ENCODE results near the gene HYKK. TPM values are rescaled to one million over a fixed set of nuclear protein-coding genes. Genes with fewer than 3 reads are reported as not detected.
A peak's percentile ranks its signal among the peaks of the same experiment; 100 is the strongest.

HYKK gene
- total and polyA plus RNA-seq, 9 of the 15 experiments (the other 6 are each of a cell fraction or from before 2014, with no cell fraction given): 1.9 to 6.1 (median 4.3) TPM

DNA sequence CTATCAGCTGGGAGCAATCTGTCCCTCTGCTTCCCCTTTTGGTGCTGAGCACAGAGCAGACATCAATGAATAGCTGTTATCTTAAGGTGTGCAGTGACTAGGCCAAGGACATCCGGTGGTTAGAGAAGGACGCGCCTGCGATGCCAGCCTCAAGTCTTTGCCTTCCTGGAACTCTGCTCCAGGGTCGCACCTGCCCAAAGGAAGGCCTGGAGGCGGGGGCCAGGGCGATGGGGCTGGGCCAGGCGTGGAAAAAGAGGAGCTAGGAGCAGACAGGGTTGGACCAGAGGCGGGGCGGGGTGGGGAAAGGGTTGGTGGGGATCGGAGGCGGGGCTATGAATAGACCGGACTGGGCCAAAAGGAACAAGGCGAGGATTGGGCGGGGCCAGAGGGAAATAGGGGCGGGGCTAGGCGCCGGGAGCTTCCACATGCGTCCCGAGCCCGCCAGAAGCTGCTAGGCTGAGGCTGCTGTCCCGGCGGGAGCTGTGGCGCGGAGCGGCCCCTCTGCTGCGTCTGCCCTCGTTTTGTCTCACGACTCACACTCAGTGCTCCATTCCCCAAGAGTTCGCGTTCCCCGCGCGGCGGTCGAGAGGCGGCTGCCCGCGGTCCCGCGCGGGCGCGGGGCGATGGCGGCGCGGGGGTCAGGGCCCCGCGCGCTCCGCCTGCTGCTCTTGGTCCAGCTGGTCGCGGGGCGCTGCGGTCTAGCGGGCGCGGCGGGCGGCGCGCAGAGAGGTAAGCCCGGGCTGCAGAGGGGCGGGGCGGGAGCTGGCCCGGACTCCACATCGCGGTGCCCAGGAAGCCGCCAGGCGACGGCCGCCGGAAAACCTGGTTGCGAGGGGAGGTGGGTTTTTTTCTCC lies 57.9 kb downstream of the HYKK start, which contains the start of gene CHRNA5 (continued):
- TF ChIP-seq CBX1 (IDR thresholded peaks at IDR 0.05; ENCODE audit: low read depth) (0 out of 2 replicates have a peak, but pooled peaks have one; percentile 61), EP300 (IDR thresholded peaks at IDR 0.05; ENCODE audit: low read length) (peak; percentile 46; the same call in 1 of the 2 replicates), CCNT2 (IDR thresholded peaks at IDR 0.05; ENCODE audit: borderline replicate concordance, extremely low read depth, insufficient read length, low read depth, low read length) (peak; percentile 50), RBBP5 (IDR thresholded peaks at IDR 0.05; ENCODE audit: borderline replicate concordance, insufficient read depth, low read length, poor library complexity, severe bottlenecking) (peak; percentile 6), SRSF3 (IDR thresholded peaks at IDR 0.05; ENCODE audit: insufficient read depth, low read length) (no peak), ETV1 (tag; conservative IDR thresholded peaks at IDR 0.05; ENCODE audit: low read depth) (peak; percentile 67), DACH1 (IDR thresholded peaks at IDR 0.05; ENCODE audit: partially characterized antibody) (peak; percentile 16), SOX6 (IDR thresholded peaks at IDR 0.05) (peak; percentile 60; the same call in 1 of the 2 replicates), ATF7 (IDR thresholded peaks at IDR 0.05) (peak; percentile 26), GTF2B (IDR thresholded peaks at IDR 0.05; ENCODE audit: extremely low read depth, insufficient read length) (no peak), FOXM1 (IDR thresholded peaks at IDR 0.05; ENCODE audit: low read depth) (peak; percentile 45; the same call in 1 of the 2 replicates), FOXM1 (CRISPR knock-in tag; IDR thresholded peaks at IDR 0.05; ENCODE audit: low read depth) (no peak), ZNF384 (IDR thresholded peaks at IDR 0.05; ENCODE audit: low read depth, low read length) (no peak), SUPT5H (IDR thresholded peaks at IDR 0.05) (peak; percentile 59), PHF8 (IDR thresholded peaks at IDR 0.05; ENCODE audit: borderline replicate concordance, low read length) (peak; percentile 66; the same call in 1 of the 2 replicates), RB1 (IDR thresholded peaks at IDR 0.05; ENCODE audit: low read depth) (peak; percentile 73)
- TF ChIP-seq, protein P1, sequence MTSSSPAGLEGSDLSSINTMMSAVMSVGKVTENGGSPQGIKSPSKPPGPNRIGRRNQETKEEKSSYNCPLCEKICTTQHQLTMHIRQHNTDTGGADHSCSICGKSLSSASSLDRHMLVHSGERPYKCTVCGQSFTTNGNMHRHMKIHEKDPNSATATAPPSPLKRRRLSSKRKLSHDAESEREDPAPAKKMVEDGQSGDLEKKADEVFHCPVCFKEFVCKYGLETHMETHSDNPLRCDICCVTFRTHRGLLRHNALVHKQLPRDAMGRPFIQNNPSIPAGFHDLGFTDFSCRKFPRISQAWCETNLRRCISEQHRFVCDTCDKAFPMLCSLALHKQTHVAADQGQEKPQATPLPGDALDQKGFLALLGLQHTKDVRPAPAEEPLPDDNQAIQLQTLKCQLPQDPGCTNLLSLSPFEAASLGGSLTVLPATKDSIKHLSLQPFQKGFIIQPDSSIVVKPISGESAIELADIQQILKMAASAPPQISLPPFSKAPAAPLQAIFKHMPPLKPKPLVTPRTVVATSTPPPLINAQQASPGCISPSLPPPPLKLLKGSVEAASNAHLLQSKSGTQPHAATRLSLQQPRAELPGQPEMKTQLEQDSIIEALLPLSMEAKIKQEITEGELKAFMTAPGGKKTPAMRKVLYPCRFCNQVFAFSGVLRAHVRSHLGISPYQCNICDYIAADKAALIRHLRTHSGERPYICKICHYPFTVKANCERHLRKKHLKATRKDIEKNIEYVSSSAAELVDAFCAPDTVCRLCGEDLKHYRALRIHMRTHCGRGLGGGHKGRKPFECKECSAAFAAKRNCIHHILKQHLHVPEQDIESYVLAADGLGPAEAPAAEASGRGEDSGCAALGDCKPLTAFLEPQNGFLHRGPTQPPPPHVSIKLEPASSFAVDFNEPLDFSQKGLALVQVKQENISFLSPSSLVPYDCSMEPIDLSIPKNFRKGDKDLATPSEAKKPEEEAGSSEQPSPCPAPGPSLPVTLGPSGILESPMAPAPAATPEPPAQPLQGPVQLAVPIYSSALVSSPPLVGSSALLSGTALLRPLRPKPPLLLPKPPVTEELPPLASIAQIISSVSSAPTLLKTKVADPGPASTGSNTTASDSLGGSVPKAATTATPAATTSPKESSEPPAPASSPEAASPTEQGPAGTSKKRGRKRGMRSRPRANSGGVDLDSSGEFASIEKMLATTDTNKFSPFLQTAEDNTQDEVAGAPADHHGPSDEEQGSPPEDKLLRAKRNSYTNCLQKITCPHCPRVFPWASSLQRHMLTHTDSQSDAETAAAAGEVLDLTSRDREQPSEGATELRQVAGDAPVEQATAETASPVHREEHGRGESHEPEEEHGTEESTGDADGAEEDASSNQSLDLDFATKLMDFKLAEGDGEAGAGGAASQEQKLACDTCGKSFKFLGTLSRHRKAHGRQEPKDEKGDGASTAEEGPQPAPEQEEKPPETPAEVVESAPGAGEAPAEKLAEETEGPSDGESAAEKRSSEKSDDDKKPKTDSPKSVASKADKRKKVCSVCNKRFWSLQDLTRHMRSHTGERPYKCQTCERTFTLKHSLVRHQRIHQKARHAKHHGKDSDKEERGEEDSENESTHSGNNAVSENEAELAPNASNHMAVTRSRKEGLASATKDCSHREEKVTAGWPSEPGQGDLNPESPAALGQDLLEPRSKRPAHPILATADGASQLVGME (CRISPR knock-in tag; IDR thresholded peaks at IDR 0.05): peak; percentile 89
- TF ChIP-seq, protein P2, sequence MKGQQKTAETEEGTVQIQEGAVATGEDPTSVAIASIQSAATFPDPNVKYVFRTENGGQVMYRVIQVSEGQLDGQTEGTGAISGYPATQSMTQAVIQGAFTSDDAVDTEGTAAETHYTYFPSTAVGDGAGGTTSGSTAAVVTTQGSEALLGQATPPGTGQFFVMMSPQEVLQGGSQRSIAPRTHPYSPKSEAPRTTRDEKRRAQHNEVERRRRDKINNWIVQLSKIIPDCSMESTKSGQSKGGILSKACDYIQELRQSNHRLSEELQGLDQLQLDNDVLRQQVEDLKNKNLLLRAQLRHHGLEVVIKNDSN (CRISPR knock-in tag; IDR thresholded peaks at IDR 0.05): no peak
